A673 (cell line): Measurements from ENCODE around the gene ESPL1. TPM values are rescaled to one million over a fixed set of nuclear protein-coding genes. Genes with fewer than 3 reads are reported as not detected.
A peak's percentile ranks its signal among the peaks of the same experiment; 100 is the strongest.

Experiments
- BruUV-seq: library from RNA; stranded (reverse); fragments of 400-500 nt; replicated peaks from 2 replicates; lab custom pipeline; 2021; lab: Mats Ljungman, UMichigan
- CTCF ChIA-PET: fragments of 300-600 bp; sonication (Branson Sonifier 250); formaldehyde crosslinking; loops from one replicate; lab custom pipeline; 2022; ENCODE audit warnings: antibody characterized with exemption; lab: Charles Lee
- POLR2A ChIA-PET: fragments of 300-600 bp; sonication (Branson Sonifier 250); formaldehyde crosslinking; loops from one replicate; lab custom pipeline; 2022; ENCODE audit warnings: antibody characterized with exemption; ENCODE audit not compliant: low non-redundant PET; lab: Charles Lee
- DNase-seq: peaks from one replicate; pipeline ENCODE4 v3.0.0-alpha.2; 2015; ENCODE audit warnings: low spot score
- H3K27ac ChIP-seq: fragments of 200-600 bp; sonication (generic); 2 replicates; pipeline ENCODE4 v1.5.1; 2016; ENCODE audit warnings: mixed run types, low read depth, mild to moderate bottlenecking, mixed read lengths, antibody characterized with exemption, low read length; ENCODE audit not compliant: poor library complexity, severe bottlenecking
- H3K27me3 ChIP-seq: fragments of 200-600 bp; sonication (generic); replicated peaks from 2 replicates; pipeline ENCODE4 v1.6.1; 2017; ENCODE audit warnings: mixed run types, low read depth, mild to moderate bottlenecking, mixed read lengths, antibody characterized with exemption, low read length; ENCODE audit not compliant: insufficient read depth, poor library complexity
- H3K36me3 ChIP-seq: fragments of 200-600 bp; sonication (generic); 2 replicates; pipeline ENCODE4 v1.6.1; 2016; ENCODE audit warnings: mixed run types, mild to moderate bottlenecking, mixed read lengths, antibody characterized with exemption, low read length; ENCODE audit not compliant: insufficient read depth, poor library complexity, severe bottlenecking
- H3K4me1 ChIP-seq: fragments of 200-600 bp; sonication (generic); 2 replicates; pipeline ENCODE4 v1.6.1; 2017; ENCODE audit warnings: mixed run types, mild to moderate bottlenecking, mixed read lengths, antibody characterized with exemption, low read length; ENCODE audit not compliant: insufficient read depth, poor library complexity, severe bottlenecking
- H3K4me3 ChIP-seq: fragments of 200-600 bp; sonication (generic); 2 replicates; pipeline ENCODE4 v1.5.1; 2016; ENCODE audit warnings: low read depth, mixed run types, mild to moderate bottlenecking, mixed read lengths, low read length; ENCODE audit not compliant: poor library complexity, severe bottlenecking
- H3K9me3 ChIP-seq: fragments of 200-600 bp; sonication (generic); 2 replicates; pipeline ENCODE4 v1.6.1; 2016; ENCODE audit warnings: mixed run types, low read depth, mild to moderate bottlenecking, mixed read lengths, antibody characterized with exemption, low read length; ENCODE audit not compliant: poor library complexity, severe bottlenecking
- EZH2 ChIP-seq: fragments of 200-600 bp; sonication (generic); IDR thresholded peaks from 2 replicates; pipeline ENCODE4 v1.6.1; 2017; ENCODE audit warnings: borderline replicate concordance, low read depth, mild to moderate bottlenecking, mixed read lengths, antibody characterized with exemption, low read length; ENCODE audit not compliant: poor library complexity, severe bottlenecking
- intact Hi-C: fragments of 100-400 bp; cut with micrococcal nuclease; formaldehyde crosslinking; loops from one replicate; pipeline ENCODE4 v1.10.0; 2022; ENCODE audit not compliant: unreplicated experiment
- total RNA-seq: library from RNA; stranded (reverse); gene quantifications from 2 replicates; pipeline ENCODE4 v1.2.3, GENCODE V29; 2021
- TF ChIP-seq, protein P1 (sequence below): fragments of 300-800, 200-600 bp; sonication (generic); conservative IDR thresholded peaks from 2 replicates; pipeline ENCODE4 v1.5.1; 2017; ENCODE audit warnings: low read depth, mild to moderate bottlenecking, antibody characterized with exemption, low read length, moderate library complexity, mixed read lengths

Gene ESPL1
- total RNA-seq, 1 experiment from 2014 or later = 99.1 TPM

DNA sequence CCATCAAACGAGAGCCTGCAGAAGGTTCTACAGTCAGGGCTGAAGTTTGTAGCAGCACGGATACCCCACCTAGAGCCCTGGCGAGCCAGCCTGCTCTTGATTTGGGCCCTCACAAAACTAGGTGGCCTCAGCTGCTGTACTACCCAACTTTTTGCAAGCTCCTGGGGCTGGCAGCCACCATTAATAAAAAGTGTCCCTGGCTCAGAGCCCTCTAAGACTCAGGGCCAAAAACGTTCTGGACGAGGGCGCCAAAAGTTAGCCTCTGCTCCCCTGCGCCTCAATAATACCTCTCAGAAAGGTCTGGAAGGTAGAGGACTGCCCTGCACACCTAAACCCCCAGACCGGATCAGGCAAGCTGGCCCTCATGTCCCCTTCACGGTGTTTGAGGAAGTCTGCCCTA is 18.3 kb downstream of the ESPL1 start:
- DNase-seq = no peak
- no peaks in the 10 kb centered on the region for H3K27me3 ChIP-seq
- CTCF ChIA-PET = interaction anchor here (2.0 to 2.4 kb wide), 2 partner anchors 73 to 75 kb away, joined by 4 to 13 read pairs; no protein-coding TSS in a partner anchor
- no TSS peak for BruUV-seq
- intact Hi-C loops = loop anchor here (2.0 kb wide), 1 partner anchor 220 kb away; no protein-coding TSS in a partner anchor
- no peaks in the 10 kb centered on the region for H3K4me1 ChIP-seq
- peaks cover 90% of the 10 kb centered on the region for H3K36me3 ChIP-seq
- no peak overlapping the region for H3K27ac ChIP-seq
- POLR2A ChIA-PET = interaction anchor here (0.6 to 0.7 kb wide), 2 partner anchors 8 to 61 kb away, joined by 3 read pairs; no protein-coding TSS in a partner anchor
- no peak for TF ChIP-seq EZH2
- TF ChIP-seq, protein P1, sequence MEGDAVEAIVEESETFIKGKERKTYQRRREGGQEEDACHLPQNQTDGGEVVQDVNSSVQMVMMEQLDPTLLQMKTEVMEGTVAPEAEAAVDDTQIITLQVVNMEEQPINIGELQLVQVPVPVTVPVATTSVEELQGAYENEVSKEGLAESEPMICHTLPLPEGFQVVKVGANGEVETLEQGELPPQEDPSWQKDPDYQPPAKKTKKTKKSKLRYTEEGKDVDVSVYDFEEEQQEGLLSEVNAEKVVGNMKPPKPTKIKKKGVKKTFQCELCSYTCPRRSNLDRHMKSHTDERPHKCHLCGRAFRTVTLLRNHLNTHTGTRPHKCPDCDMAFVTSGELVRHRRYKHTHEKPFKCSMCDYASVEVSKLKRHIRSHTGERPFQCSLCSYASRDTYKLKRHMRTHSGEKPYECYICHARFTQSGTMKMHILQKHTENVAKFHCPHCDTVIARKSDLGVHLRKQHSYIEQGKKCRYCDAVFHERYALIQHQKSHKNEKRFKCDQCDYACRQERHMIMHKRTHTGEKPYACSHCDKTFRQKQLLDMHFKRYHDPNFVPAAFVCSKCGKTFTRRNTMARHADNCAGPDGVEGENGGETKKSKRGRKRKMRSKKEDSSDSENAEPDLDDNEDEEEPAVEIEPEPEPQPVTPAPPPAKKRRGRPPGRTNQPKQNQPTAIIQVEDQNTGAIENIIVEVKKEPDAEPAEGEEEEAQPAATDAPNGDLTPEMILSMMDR = no peak
- H3K9me3 ChIP-seq = no peaks in the 10 kb centered on the region
- no peak overlapping the region for H3K4me3 ChIP-seq

DNA sequence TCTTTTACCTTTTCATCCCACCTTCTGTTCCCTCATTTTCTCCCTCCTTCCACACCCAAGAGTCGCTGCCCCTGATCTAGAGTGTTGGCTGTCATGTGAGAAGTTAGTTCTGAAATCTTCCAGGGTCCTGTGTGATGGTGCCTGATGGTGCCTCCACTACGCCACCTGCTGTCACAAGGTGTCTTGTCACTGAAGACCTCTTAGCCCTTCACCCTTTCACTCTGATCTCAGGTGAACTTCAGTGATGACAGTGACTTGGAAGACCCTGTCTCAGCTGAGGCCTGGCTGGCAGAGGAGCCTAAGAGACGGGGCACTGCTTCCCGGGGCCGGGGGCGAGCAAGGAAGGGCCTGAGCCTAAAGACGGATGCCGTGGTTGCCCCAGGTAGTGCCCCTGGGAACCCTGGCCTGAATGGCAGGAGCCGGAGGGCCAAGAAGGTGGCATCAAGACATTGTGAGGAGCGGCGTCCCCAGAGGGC is 19.7 kb downstream of the ESPL1 start:
- peak; percentile 67 for DNase-seq
- TF ChIP-seq EZH2 = no peak
- TF ChIP-seq, protein P1 = peak; percentile 72
- ChIA-PET POLR2A (no interaction called here), CTCF (interaction anchor here (1.0 to 2.4 kb wide), 4 partner anchors 32 to 76 kb away, joined by 3 to 13 read pairs (median 8); no protein-coding TSS in a partner anchor)
- H3K4me1 ChIP-seq = no peaks in the 10 kb centered on the region
- intact Hi-C loops = loop anchor here (1.0 to 2.0 kb wide), 3 partner anchors 74 to 221 kb away; no protein-coding TSS in a partner anchor
- no TSS peak for BruUV-seq
- H3K9me3 ChIP-seq = no peaks in the 10 kb centered on the region
- no peak overlapping the region for H3K27ac ChIP-seq
- H3K4me3 ChIP-seq = no peak overlapping the region
- H3K27me3 ChIP-seq = no peaks in the 10 kb centered on the region
- H3K36me3 ChIP-seq = peaks cover 90% of the 10 kb centered on the region

DNA sequence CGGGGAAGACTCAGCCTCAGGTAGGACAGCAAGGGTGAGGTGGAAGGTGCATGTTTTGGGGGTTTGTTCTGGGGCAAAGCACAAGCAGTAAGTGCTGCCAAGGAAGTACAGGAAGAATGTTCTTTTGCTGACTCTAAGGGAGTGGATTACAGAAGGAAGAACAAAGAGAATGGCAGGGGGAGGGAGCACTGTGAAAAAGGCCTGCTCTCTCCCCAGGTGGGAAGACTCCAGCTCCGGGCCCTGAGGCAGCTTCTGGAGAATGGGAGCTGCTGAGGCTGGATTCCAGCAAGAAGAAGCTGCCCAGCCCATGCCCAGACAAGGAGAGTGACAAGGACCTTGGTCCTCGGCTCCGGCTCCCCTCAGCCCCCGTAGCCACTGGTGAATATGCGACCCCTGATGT is 20.2 kb downstream of the ESPL1 start:
- H3K4me1 ChIP-seq = no peaks in the 10 kb centered on the region
- no peak for TF ChIP-seq EZH2
- TF ChIP-seq, protein P1 = no peak
- H3K9me3 ChIP-seq = no peaks in the 10 kb centered on the region
- POLR2A ChIA-PET = no interaction called here
- intact Hi-C loops = no loop called here
- BruUV-seq = TSS peak; percentile 8
- H3K27ac ChIP-seq = no peak overlapping the region
- CTCF ChIA-PET = interaction anchor here (0.6 to 2.1 kb wide), 4 partner anchors 32 to 77 kb away, joined by 3 to 11 read pairs (median 4); no protein-coding TSS in a partner anchor
- no peak overlapping the region for H3K4me3 ChIP-seq
- peaks cover 90% of the 10 kb centered on the region for H3K36me3 ChIP-seq
- DNase-seq = no peak
- H3K27me3 ChIP-seq = no peaks in the 10 kb centered on the region
